GM21619 (cell line): ENCODE measurements around the gene INVS.
A peak's percentile ranks its signal among the peaks of the same experiment; 100 is the strongest.
"Not testable (repeated sequence)": the region's sequence is repeated elsewhere in the genome, so short reads cannot be mapped to it uniquely, and the experiment has no call there.

Source experiments
- ATAC-seq: cut with Tn5 transposase; IDR thresholded peaks from one replicate; pipeline ENCODE4 v1.9.1; 2021; ENCODE audit not compliant: unreplicated experiment

The INVS gene

GRCh38 chr9:100117316-100117715 lies 18.3 kb downstream of the INVS start:
- no peak for ATAC-seq

- ATAC-seq, result no peak
Observed at GRCh38 chr9:100120286-100120685, 21.2 kb downstream of the INVS start.

GRCh38 chr9:100125236-100125635 lies 26.2 kb downstream of the INVS start:
- no peak for ATAC-seq

GRCh38 chr9:100125910-100126309 lies 26.9 kb downstream of the INVS start:
- ATAC-seq, result no peak

GRCh38 chr9:100126423-100126822 lies 27.4 kb downstream of the INVS start:
- ATAC-seq, result no peak

GRCh38 chr9:100129772-100130171 lies 30.7 kb downstream of the INVS start:
- ATAC-seq, result no peak

- ATAC-seq, result no peak
Observed at GRCh38 chr9:100131216-100131615, 32.2 kb downstream of the INVS start.

DNA sequence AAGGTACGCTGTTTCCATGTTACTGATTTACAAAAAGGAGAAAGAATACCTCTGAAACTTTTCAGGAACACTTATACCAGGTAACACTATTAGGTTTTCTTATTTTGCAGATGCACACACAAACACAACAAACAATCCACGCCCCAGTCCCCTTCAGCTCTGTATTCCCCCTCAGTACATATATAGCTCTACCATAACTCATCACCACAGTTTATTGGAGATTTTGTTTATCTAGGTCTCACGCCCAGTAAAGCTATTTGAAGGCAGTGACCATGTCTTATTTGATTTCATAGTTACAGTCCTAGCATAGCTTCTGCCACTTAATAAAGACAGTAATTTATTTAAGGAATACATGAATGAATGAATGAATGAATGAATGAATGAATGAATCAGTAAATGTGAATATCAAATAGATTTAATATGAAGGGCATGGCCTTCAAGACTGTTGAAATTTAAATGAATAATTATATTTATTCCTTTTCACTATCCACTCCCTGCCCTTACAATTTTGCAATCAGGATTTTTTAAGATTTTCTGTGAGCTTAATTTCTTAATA lies 32.9 kb downstream of the INVS start:
- no peak for ATAC-seq

DNA sequence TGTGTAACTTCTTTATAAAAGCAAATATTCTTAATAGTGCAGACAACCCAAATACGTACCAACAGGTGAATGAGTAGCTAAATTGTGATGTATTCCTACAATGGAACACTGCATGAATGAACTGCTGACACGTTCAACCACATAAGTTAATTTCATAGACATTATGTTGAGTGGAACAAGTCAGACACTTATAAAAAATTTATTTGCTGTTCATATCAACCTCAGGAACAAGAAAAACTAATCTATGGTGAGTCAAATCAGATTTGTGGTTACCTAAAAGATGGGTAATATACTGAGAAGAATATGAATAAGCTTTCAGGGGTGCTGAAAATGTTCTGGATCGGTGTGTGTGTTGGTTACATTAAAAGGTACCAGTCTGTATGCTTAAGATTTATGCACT lies 35.7 kb downstream of the INVS start:
- no peak for ATAC-seq

- not testable (repeated sequence) for ATAC-seq
Observed at GRCh38 chr9:100136799-100137198, 37.8 kb downstream of the INVS start.

DNA sequence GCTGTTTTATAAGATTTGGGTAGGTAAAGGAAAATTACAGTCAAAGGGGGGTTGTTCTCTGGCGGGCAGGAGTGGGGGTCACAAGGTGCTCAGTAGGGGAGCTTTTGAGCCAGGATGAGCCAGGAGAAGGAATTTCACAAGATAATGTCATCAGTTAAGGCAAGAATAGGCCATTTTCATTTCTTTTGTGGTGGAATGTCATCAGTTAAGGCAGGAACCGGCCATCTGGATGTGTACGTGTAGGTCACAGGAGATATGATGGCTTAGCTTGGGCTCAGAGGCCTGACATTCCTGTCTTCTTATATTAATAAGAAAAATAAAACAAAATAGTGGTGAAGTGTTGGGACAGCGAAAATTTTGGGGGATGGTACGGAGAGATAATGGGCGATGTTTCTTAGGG lies 41.3 kb downstream of the INVS start:
- not testable (repeated sequence) for ATAC-seq

- not testable (repeated sequence) for ATAC-seq
Observed at GRCh38 chr9:100141862-100142261, 42.8 kb downstream of the INVS start.

DNA sequence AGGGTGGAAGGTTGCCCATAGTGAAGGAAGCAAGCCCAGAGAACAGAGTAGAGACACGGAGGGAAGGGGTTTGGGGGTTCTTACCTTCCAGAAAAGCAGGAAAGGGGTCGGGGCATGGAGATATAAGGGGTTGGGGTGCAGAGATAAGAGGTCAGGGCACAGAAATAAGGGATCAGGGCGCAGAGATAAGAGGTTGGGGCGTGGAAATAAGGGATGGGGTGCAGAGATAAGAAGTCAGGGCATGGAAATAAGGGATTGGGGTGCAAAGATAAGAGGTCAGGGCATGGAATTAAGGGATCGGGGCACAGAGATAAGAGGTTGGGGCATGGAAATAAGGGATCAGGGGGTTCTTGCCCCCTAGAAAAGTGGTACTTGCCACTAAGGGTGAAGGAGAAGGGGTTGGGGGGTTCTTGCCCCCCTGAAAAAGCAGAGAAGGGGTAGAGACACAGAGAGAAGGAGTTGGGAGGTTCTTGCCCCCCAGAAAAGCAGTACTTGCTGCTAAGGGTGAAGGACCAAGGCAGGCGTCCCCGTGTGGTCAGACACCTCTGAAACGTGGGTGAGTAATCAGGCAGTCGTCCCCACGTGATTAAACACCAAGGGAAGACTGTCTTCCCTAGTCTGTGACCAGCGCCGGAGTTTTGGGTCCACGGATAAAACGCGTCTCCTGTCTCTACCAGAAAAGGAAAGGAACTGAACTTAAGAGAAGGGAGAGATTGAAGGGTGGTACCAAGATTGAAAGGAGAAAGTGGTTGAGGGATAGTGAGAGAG lies 46.3 kb downstream of the INVS start:
- not testable (repeated sequence) for ATAC-seq

- ATAC-seq, result not testable (repeated sequence)
Observed at GRCh38 chr9:100145976-100146375, 46.9 kb downstream of the INVS start.

DNA sequence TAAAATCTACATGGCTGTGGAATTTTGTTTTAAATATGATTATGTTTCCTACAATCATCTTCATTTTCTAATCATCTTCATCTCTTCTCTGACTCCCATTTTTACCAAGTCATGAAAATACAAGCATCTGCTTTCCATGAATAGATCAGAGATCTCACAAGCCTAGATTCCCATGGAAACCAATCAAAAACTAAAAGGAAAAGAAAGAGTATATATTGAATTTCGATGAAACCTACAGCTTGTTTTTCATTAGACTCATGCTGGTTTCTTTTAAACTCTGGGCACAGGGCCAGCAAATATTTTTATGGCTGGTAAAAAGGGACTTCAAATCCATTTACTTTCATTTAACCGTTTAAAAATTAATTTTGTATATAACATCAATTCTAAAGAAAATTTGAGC lies 51.2 kb downstream of the INVS start:
- no peak for ATAC-seq

DNA sequence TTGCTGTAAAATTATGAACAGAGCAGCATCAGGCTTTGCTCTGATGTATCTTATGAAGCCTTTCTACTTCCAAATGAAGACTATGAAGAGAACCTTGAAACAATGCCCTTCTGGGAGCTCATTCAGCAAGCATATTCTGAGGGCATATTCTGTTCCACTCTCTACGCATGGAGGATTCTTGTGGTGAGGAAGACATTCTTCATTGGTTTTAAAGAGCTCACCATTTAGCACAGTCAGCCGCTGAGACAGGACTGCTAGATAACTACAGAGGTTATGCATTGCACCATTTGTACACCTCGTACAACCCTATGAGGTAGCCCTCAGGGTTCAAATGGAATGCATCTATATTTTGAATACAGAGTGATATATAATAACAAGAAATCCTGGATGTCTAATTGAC lies 61.0 kb downstream of the INVS start:
- peak; percentile 67 for ATAC-seq

DNA sequence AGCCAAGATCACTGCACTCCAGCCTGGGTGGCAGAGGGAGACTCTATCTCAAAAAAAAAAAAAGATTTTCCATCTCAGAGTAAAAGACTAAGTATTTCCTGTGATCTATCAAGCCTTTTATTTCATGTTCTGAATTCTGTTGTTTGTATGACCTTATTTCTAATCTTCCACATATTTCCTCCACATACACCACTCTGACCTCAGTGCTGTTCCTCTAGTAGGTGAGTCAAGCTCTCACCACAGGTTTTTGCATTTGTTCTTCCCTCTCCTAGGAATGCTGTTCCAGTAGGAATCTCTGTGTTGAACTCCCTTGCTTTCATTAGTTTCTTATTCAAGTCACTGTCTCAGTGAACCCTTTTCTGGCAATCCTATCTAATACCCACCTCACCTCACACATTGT lies 68.1 kb downstream of the INVS start:
- ATAC-seq, result no peak

DNA sequence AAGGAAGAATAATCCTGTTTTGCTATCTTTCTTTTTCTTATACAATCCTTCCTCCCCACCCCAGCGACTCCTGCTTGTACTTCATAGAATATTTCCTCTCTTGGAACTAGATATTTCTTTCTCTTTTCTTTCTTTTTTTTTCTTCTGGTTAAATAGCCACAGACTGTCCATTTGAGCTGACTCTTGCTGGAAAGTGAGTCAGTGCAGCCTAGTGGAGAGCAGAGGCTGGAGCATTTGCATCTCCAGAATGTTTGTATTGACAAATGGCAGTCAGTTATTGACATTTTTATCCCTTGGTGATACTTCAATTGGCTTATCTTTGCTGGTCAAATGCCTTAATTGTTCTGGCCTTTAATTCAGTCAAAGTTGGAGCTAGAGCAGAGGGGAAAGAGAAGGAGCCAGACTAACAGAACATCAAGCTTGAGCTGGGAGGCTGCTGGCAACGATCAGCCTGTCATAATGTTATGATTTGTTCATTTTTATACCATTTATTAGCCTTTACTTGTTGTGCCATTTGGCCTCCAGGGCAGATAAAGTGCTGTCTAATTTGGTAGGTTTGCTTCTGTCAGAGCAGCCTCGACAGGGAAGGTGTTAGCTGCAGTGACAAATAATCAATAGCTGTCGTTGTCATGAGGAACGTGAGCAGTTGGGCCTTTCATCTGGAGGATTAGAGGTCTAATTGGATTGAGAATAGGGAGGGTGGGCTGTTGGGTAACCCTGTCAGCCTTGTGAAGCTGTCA lies 69.0 kb downstream of the INVS start:
- no peak for ATAC-seq

DNA sequence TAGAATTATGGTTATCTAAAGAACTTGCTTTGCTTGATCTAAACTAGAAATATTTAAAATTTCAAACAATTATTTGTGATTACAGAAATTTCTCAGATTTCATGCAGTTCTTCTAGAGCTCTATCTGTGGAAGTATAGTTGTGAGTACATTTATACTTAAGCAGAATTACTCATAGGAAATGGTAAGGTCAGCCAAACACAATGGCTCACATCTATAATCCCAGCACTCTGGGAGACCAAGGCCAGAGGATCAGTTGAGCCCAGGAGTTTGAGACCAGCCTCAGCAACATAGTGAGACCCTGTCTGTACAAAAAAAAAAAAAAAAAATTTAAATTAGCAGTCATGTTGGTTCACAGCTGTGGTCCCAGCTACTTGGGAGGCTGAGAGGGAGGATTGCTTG lies 71.0 kb downstream of the INVS start:
- ATAC-seq, result no peak

- no peak for ATAC-seq
Observed at GRCh38 chr9:100170556-100170955, 71.5 kb downstream of the INVS start.

GRCh38 chr9:100186356-100186755 lies 87.3 kb downstream of the INVS start:
- ATAC-seq, result no peak

DNA sequence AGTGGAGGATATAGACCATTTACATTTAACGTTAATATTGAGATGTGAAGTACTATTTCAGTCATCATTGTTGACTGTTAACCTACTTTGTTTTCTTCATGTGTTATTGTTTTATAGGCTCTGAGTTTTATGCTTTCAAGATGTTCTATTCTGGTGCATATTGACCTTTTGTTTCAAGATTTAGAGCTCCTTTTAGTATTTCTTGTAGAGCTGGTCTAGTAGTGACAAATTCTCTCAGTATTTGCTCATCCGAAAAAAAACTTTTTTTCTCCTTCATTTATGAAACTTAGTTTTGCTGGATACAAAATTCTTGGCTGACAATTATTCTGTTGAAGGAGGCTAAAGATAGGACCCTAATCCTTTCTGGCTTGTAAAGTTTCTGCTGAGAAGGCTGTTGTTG lies 91.3 kb downstream of the INVS start:
- no peak for ATAC-seq
